Measurements from ENCODE around the gene FAM222B.
"Not testable (repeated sequence)": the region's sequence is repeated elsewhere in the genome, so short reads cannot be mapped to it uniquely, and the experiment has no call there.

Gene FAM222B

DNA sequence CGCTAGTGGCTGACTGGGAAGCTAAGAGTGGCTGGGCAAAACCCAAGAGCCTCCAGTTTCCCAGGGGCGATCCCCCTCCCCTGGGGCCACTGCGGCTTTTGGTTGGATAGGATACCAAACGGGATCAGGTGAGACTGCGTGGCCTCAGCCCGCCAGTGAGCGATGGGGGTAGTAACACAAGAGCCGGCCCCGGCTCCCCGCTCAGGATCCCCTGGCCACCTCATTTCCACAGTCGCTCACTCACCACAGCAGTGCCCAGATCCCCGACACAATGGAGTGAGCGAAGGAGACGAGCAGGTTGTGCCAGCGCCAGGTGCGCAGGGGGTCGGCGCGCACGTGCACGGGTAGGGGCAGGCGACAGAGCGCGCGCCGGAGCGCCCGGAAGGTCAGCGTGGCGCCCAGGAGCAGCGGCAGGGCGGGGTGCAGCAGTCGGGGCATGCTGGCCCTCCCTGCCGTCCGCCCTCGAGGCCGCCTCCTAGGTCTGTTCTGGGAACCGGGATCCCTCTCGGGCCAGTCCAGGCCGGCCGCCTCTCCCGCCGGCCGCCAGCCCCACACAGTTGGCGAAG lies 116.8 kb downstream of the FAM222B start:
- DNase-seq = peak; percentile 60

GRCh38 chr17:28725166-28725659 lies 117.4 kb downstream of the FAM222B start:
- no peak for DNase-seq

GRCh38 chr17:28724500-28725165 lies 118.0 kb downstream of the FAM222B start:
- no peak for DNase-seq

- not testable (repeated sequence) for DNase-seq
Measured at GRCh38 chr17:28723836-28724499, 118.6 kb downstream of the FAM222B start.

- no peak for DNase-seq
Measured at GRCh38 chr17:28723159-28723835, 119.3 kb downstream of the FAM222B start.

DNA sequence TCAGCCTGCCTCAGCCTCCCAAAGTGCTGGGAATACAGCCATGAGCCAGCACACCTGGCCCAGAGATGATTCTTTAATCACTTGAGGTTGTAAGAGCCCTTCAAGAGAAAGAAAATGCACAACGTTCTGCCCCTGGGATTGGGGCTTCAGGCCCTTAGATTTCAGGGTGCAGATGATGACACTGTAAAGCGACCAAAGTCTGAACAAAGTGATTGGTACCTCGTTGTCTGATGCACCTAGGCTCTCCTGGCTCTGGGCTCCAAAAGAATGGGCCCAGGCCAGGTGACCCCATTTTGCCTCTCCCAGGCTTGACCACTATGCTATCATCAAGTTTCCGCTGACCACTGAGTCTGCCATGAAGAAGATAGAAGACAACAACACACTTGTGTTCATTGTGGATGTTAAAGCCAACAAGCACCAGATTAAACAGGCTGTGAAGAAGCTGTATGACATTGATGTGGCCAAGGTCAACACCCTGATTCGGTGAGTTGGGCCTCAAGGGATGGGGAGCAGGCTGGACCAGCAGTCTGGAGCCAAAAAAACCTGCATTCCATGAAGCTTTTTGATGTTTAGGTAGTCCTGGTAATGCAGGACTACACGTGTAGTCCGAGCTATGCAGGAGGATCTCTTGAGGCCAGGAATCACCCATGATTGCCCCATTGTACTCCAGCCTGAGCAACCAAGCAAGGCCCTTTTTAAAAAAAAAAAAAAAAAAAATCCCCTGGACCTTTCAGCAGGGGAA lies 120.0 kb downstream of the FAM222B start:
- DNase-seq = no peak

GRCh38 chr17:28720997-28721329 lies 121.6 kb downstream of the FAM222B start:
- DNase-seq = not testable (repeated sequence)

DNA sequence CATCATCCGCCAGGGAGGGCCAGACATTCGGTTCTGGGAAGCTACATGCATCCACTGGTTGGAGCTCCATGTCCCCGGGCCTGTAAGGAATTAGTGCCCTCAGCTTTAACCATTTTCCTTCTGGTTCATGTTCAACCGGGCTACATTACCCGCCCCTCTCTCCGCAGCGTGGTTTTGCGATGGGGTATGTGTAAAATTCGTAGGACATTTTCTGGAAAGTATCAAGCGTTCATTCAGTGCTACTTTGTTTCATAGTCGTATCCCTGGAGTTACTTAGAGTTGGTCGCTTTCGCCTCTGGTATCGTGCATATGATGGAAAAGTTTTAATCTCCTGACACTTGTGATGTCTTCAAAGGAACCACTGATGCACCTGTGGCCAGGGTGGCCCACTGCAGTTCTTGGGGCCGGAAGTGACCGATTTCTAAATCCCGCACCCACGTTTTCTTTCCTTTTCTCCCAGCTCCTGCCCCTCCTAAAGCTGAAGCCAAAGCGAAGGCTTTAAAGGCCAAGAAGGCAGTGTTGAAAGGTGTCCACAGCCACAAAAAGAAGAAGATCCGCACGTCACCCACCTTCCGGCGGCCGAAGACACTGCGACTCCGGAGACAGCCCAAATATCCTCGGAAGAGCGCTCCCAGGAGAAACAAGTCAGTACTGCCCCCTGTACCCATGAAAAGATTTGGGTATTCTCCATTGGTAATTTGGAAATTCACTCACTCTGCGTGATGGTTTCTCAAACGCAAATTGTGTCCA lies 122.2 kb downstream of the FAM222B start:
- no peak for DNase-seq

GRCh38 chr17:28719021-28719433 lies 123.6 kb downstream of the FAM222B start:
- DNase-seq = no peak

DNA sequence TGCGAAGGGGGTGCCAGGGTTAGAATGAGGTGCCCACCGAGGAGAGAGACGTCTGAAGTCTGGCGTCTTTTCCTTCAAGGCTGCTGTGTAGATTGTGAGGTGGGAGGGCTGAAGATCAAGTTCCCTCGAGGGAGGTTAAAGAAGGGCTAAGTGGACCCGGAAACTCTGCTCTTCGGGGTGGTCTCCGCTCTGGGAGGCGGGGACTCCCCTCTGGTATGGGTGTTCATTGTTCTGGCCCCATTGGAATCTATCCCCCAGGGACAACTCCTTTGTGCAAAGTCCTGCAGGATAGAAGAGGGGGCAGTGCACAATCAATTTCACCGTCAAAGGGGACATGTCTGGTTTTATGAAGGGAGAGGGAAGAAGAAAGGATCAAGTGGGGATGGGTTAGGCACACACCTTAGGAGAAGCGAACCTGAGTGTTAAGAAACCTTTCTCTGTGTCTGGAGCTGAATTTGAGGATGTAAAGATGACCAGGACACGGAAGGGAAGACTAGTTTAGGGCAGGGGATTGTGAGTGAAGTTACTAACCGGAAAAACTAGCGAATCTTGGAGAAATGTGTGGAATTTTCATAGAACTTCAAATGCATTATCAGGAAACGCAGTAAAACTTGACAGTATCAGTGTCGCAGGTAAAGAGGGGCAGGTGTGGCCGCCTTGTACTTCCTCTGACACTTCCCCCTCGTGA lies 124.1 kb downstream of the FAM222B start:
- DNase-seq = no peak

- no peak for DNase-seq
Measured at GRCh38 chr17:28717578-28718332, 124.8 kb downstream of the FAM222B start, which contains the start of gene RAB34. Gene RAB34, minus strand, starts transcription at chr17:28717868. Its CDS starts 602 bp downstream, at chr17:28717266.

- no peak for DNase-seq
Measured at GRCh38 chr17:28716740-28717577, 125.6 kb downstream of the FAM222B start.

- no peak for DNase-seq
Measured at GRCh38 chr17:28715217-28715616, 127.4 kb downstream of the FAM222B start.

GRCh38 chr17:28714281-28714680 lies 128.3 kb downstream of the FAM222B start:
- no peak for DNase-seq

DNA sequence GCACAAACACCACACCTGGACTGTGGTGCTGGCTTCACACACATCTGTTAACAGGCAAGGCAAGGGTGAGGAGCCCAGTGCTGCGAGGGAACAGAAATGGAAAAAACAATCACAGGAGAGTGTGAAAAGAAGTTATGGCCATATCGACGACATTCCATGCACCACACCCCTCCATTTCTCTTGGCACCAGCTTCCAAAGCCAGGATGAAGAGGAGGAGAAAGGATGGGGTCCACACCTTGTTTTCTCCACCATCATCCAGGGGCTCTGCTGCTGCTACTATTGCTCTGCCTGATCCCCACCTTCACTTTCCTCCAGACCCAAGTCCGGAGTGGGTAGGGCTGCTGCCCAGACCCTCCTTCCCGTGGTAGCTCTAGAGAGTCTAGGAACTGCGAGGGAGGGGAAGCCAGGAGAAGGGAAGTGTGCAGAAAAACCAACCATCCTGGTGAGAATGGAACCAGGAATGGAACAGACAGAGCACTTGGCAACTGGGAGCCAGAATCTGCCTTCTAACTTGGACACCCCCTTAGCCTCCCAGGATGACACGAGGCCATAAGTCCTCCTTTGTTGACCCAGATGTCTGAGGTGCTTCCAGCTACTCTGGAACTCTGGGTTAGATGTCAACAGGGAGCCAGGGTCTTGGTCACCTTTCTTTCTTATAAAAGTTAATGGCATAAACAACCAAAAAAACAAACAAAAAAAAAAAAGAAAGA lies 129.7 kb downstream of the FAM222B start:
- DNase-seq = no peak

- DNase-seq = no peak
Measured at GRCh38 chr17:28712032-28712704, 130.4 kb downstream of the FAM222B start.

DNA sequence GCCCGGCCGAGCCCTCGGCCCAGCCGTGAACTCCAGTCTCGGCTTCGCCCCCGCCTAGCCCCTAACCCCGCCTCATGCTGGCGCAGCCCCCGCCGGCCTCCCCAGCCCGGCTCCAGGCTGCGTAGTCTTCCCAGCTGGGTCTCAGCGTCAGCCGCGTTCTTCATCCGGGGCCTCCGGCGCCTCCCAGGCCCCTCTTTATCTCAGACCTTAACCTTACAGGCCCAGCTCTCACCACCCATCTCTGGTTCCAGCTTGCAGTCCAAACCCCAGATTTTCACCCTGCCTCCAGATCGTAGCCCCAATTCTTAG lies 130.9 kb downstream of the FAM222B start, which contains the start of gene PROCA1:
PROCA1 (minus strand) TSS at position 166 of the 309 bp plus-strand sequence. CDS start 228 bp downstream, outside the sequence.
- DNase-seq = no peak
